Thoracic aorta (tissue), 2 donors: ENCODE results near the gene SLC5A6. TPM values are rescaled to one million over a fixed set of nuclear protein-coding genes. Genes with fewer than 3 reads are reported as not detected.

Source experiments
- ATAC-seq: fragments of 150-250 bp; one replicate; pipeline ENCODE4 v1.8.0; 2017; ENCODE audit warnings: low read depth; ENCODE audit not compliant: insufficient number of reproducible peaks, low FRiP score
- DNase-seq: peaks from one replicate; pipeline ENCODE4 v3.0.0-alpha.2; 2020; ENCODE audit warnings: low spot score
- H3K27ac ChIP-seq, 2 donors: fragments of 200-600 bp; sonication (generic); 1 replicate in 1 of 2; 2 replicates in 1 of 2; pipeline ENCODE4 v1.5.1; 2016; ENCODE audit warnings: mild to moderate bottlenecking in 2 of 2, moderate library complexity in 2 of 2
- H3K27me3 ChIP-seq: fragments of 200-600 bp; sonication (generic); replicated peaks from 2 replicates; pipeline ENCODE4 v1.6.0; 2016; ENCODE audit warnings: mild to moderate bottlenecking; ENCODE audit not compliant: insufficient read depth
- H3K36me3 ChIP-seq: fragments of 200-600 bp; sonication (generic); one replicate; pipeline ENCODE4 v1.5.1; 2016
- H3K4me1 ChIP-seq, 2 donors: fragments of 200-600 bp; sonication (generic); 1 replicate in 1 of 2; 2 replicates in 1 of 2; pipeline versions ENCODE4 v1.5.1 to v1.6.0; 2016; ENCODE audit warnings: low read depth in 2 of 2, mild to moderate bottlenecking in 1 of 2; ENCODE audit not compliant: control insufficient read depth in 1 of 2
- H3K4me3 ChIP-seq: fragments of 200-600 bp; sonication (generic); 2 replicates; pipeline ENCODE4 v1.5.1; 2016; ENCODE audit warnings: mild to moderate bottlenecking
- H3K9me3 ChIP-seq: fragments of 200-600 bp; sonication (generic); 2 replicates; pipeline ENCODE4 v1.5.1; 2016
- total RNA-seq, 2 donors: library from RNA; depleted of rRNA; stranded (reverse); fragments of >200 nt; gene quantifications; one replicate each; pipeline versions ENCODE4 v1.1.0 to v1.2.3, GENCODE V29; 2016
- TF ChIP-seq, protein P1 (sequence below): fragments of 200-600 bp; sonication (generic); IDR thresholded peaks from one replicate; pipeline ENCODE4 v1.5.1; 2019; ENCODE audit warnings: antibody characterized with exemption

The SLC5A6 gene
- total RNA-seq, 2 donors from 2014 or later = 26.0 to 51.2 TPM

DNA sequence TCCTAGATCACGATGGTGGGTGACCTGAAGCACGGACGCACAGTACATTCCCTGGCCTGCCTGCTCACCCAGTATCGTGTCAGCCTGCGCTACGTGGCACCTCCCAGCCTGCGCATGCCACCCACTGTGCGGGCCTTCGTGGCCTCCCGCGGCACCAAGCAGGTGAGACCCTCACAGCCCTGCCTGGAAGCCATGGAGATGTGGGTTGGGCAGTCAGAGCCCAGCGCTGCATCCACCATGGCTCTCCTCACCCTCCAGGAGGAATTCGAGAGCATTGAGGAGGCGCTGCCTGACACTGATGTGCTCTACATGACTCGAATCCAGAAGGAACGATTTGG lies 30.5 kb upstream of the SLC5A6 start:
- H3K27me3 ChIP-seq = no peaks in the 10 kb centered on the region
- H3K27ac ChIP-seq = no peak overlapping the region
- ATAC-seq (no peak), DNase-seq (no peak)
- TF ChIP-seq, protein P1, sequence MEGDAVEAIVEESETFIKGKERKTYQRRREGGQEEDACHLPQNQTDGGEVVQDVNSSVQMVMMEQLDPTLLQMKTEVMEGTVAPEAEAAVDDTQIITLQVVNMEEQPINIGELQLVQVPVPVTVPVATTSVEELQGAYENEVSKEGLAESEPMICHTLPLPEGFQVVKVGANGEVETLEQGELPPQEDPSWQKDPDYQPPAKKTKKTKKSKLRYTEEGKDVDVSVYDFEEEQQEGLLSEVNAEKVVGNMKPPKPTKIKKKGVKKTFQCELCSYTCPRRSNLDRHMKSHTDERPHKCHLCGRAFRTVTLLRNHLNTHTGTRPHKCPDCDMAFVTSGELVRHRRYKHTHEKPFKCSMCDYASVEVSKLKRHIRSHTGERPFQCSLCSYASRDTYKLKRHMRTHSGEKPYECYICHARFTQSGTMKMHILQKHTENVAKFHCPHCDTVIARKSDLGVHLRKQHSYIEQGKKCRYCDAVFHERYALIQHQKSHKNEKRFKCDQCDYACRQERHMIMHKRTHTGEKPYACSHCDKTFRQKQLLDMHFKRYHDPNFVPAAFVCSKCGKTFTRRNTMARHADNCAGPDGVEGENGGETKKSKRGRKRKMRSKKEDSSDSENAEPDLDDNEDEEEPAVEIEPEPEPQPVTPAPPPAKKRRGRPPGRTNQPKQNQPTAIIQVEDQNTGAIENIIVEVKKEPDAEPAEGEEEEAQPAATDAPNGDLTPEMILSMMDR = no peak
- peaks cover 42% of the 10 kb centered on the region for H3K36me3 ChIP-seq
- no peaks in the 10 kb centered on the region for H3K4me1 ChIP-seq
- no peak overlapping the region for H3K4me3 ChIP-seq
- no peaks in the 10 kb centered on the region for H3K9me3 ChIP-seq

- Histone ChIP-seq H3K27me3 (no peaks in the 10 kb centered on the region), H3K36me3 (peaks cover 48% of the 10 kb centered on the region), H3K4me1 (no peaks in the 10 kb centered on the region), H3K27ac (no peak overlapping the region), H3K9me3 (no peaks in the 10 kb centered on the region), H3K4me3 (no peak overlapping the region)
- TF ChIP-seq, protein P1 = no peak
- DNase-seq = no peak
- no peak for ATAC-seq
Observed at GRCh38 chr2:27241761-27242613, 29.9 kb upstream of the SLC5A6 start.

- Histone ChIP-seq H3K27me3 (no peaks in the 10 kb centered on the region), H3K36me3 (peaks cover 52% of the 10 kb centered on the region), H3K4me1 (no peaks in the 10 kb centered on the region), H3K9me3 (no peaks in the 10 kb centered on the region), H3K27ac (no peak overlapping the region), H3K4me3 (no peak overlapping the region)
- TF ChIP-seq, protein P1 = no peak
- DNase-seq (no peak), ATAC-seq (no peak)
Observed at GRCh38 chr2:27240406-27240805, 28.3 kb upstream of the SLC5A6 start.

- H3K4me1 ChIP-seq = no peaks in the 10 kb centered on the region
- no peak for DNase-seq
Observed at GRCh38 chr2:27238976-27239375, 26.9 kb upstream of the SLC5A6 start.

GRCh38 chr2:27237341-27237945 lies 25.4 kb upstream of the SLC5A6 start:
- Histone ChIP-seq H3K27me3 (no peaks in the 10 kb centered on the region), H3K36me3 (peaks cover 70% of the 10 kb centered on the region), H3K4me1 (no peaks in the 10 kb centered on the region), H3K9me3 (no peaks in the 10 kb centered on the region), H3K27ac (no peak overlapping the region), H3K4me3 (no peak overlapping the region)
- TF ChIP-seq, protein P1 = no peak
- ATAC-seq (no peak), DNase-seq (no peak)

More at GRCh38 chr2:27238976-27239375, 26.9 kb upstream of the SLC5A6 start:
- no peak for ATAC-seq
- Histone ChIP-seq H3K9me3 (no peaks in the 10 kb centered on the region), H3K27me3 (no peaks in the 10 kb centered on the region), H3K36me3 (peaks cover 66% of the 10 kb centered on the region), H3K27ac (no peak overlapping the region), H3K4me3 (no peak overlapping the region)
- TF ChIP-seq, protein P1 = no peak
